Uterus (tissue), 4 donors: Measurements from ENCODE around the gene TMEM178B. TPM values are rescaled to one million over a fixed set of nuclear protein-coding genes. Genes with fewer than 3 reads are reported as not detected.

Experiments
- DNase-seq, 2 donors: peaks; one replicate each; pipeline ENCODE4 v3.0.0-alpha.2; 2019 to 2020
- H3K27ac ChIP-seq, 2 donors: fragments of 200-600 bp; sonication (generic); 1 replicate in 1 of 2; 2 replicates in 1 of 2; pipeline ENCODE4 v1.5.1; 2016 to 2018
- H3K27me3 ChIP-seq, 2 donors: fragments of 200-600 bp; sonication (generic); one replicate each; pipeline ENCODE4 v1.5.1; 2018 to 2019; ENCODE audit warnings: control low read depth in 1 of 2
- H3K36me3 ChIP-seq, 2 donors: fragments of 200-600 bp; sonication (generic); one replicate each; pipeline ENCODE4 v1.5.1; 2019; ENCODE audit warnings: control low read depth in 1 of 2
- H3K4me1 ChIP-seq, 2 donors: fragments of 200-600 bp; sonication (generic); one replicate each; pipeline ENCODE4 v1.5.1; 2018 to 2019; ENCODE audit warnings: control low read depth in 1 of 2
- H3K4me3 ChIP-seq, 2 donors: fragments of 200-600 bp; sonication (generic); 1 replicate in 1 of 2; 2 replicates in 1 of 2; pipeline ENCODE4 v1.5.1; 2018 to 2019; ENCODE audit warnings: mild to moderate bottlenecking in 1 of 2
- H3K9me3 ChIP-seq, 2 donors: fragments of 200-600 bp; sonication (generic); one replicate each; pipeline ENCODE4 v1.5.1; 2019; ENCODE audit warnings: control low read depth in 1 of 2
- CTCF ChIP-seq, 4 experiments: fragments of 200-600 bp in 2 of 4; fragments of 450-650 bp in 2 of 4; sonication (generic) in 2 of 4; IDR thresholded peaks; one replicate each; pipeline ENCODE4 v1.5.1; 2016 to 2019; ENCODE audit warnings: antibody characterized with exemption in 4 of 4, mild to moderate bottlenecking in 2 of 4, moderate library complexity in 1 of 4
- POLR2A ChIP-seq, 2 donors: fragments of 450-650 bp; IDR thresholded peaks; one replicate each; pipeline ENCODE4 v1.6.1; 2016; ENCODE audit warnings: antibody characterized with exemption in 2 of 2, mild to moderate bottlenecking in 1 of 2, moderate library complexity in 1 of 2
- intact Hi-C: fragments of 100-400 bp; cut with DNase I; formaldehyde crosslinking; loops from one replicate; pipeline ENCODE4 v1.15.1; 2023; ENCODE audit warnings: low total_unique reads
- small RNA-seq: library from RNA; depleted of rRNA; stranded (forward); fragments of <200 nt; gene quantifications from one replicate; pipeline ENCODE3, GENCODE V24; 2016
- total RNA-seq, 4 donors: library from RNA; depleted of rRNA in 3 of 4; stranded (reverse); fragments of >200 nt in 3 of 4; gene quantifications; one replicate each; pipeline versions ENCODE4 v1.1.0 to v1.2.4, GENCODE V29; 2014 to 2023
- donor health status: DM: yes; HTN: yes; CAD: no.

TMEM178B gene
- total RNA-seq, 4 donors from 2014 or later, result 0.76 to 3.0 TPM; not detected in 2

- no peak for DNase-seq
- TF ChIP-seq CTCF (IDR thresholded peaks at IDR 0.05), result no peak
- no peak for TF ChIP-seq POLR2A (IDR thresholded peaks at IDR 0.05)
- H3K36me3 ChIP-seq, result no peaks in the 10 kb centered on the region
- no peak overlapping the region for H3K4me3 ChIP-seq
- H3K4me1 ChIP-seq, result no peaks in the 10 kb centered on the region
- no peaks in the 10 kb centered on the region for H3K27me3 ChIP-seq
- H3K27ac ChIP-seq, result no peak overlapping the region
- intact Hi-C loops, result no loop called here
- H3K9me3 ChIP-seq, result no peaks in the 10 kb centered on the region
These were observed 453.2 kb downstream of the TMEM178B start for GRCh38 chr7:141527076-141527475.

GRCh38 chr7:141528399-141528798, 454.5 kb downstream of the TMEM178B start:
- no peaks in the 10 kb centered on the region for H3K9me3 ChIP-seq
- H3K27me3 ChIP-seq, result no peaks in the 10 kb centered on the region
- H3K4me3 ChIP-seq, result no peak overlapping the region
- intact Hi-C loops, result no loop called here
- no peak overlapping the region for H3K27ac ChIP-seq
- H3K36me3 ChIP-seq, result no peaks in the 10 kb centered on the region
- H3K4me1 ChIP-seq, result no peaks in the 10 kb centered on the region
- DNase-seq, result no peak
- TF ChIP-seq POLR2A (IDR thresholded peaks at IDR 0.05), result no peak
- no peak for TF ChIP-seq CTCF (IDR thresholded peaks at IDR 0.05)

Small RNA genes within 50 kb of the gene (small RNA-seq; reads per million reads assigned to genes)
- gene AC006362.1 (not detected), gene RNU4-74P (not detected)

Other genes starting within 250 kb of the TMEM178B start
- gene BRAF, start 149.1 kb upstream of the TMEM178B start, total RNA-seq, result 10 to 100 TPM; 42.6 to 76.8 (median 66.5) TPM
- 10 to 100 TPM in 3 of 4 donors, 1 to 10 TPM in 1; 8.8 to 28.7 (median 16.9) TPM for gene MRPS33, start 59.1 kb upstream of the TMEM178B start, total RNA-seq